HCT116 (cell line): ENCODE data around the gene METTL15. TPM values are rescaled to one million over a fixed set of nuclear protein-coding genes. Genes with fewer than 3 reads are reported as not detected.
"Not testable (repeated sequence)": the region's sequence is repeated elsewhere in the genome, so short reads cannot be mapped to it uniquely, and the experiment has no call there.

Source experiments
- ATAC-seq: fragments of 200-7000 bp; cut with Tn5 transposase; 2 replicates; pipeline ENCODE4 v1.9.1; 2020; ENCODE audit warnings: mild to moderate bottlenecking, moderate library complexity
- BruUV-seq: library from RNA; stranded (reverse); fragments of 400-500 nt; replicated peaks from 2 replicates; lab custom pipeline; 2021; lab: Mats Ljungman, UMichigan
- CTCF ChIA-PET: fragments of 300-600 bp; sonication (Branson Sonifier 250); formaldehyde crosslinking; loops from one replicate; lab custom pipeline; 2021; ENCODE audit warnings: antibody characterized with exemption; lab: Charles Lee
- POLR2A ChIA-PET: fragments of 300-600, 350-600 bp; sonication (Branson Sonifier 250); formaldehyde crosslinking; loops from one replicate; lab custom pipeline; 2021; ENCODE audit warnings: antibody characterized with exemption; lab: Charles Lee
- RAD21 ChIA-PET, 2 experiments: fragments of 300-600 bp; sonication (Branson Sonifier 250); formaldehyde crosslinking; loops; one replicate each; lab custom pipeline; 2023; ENCODE audit warnings: low total read pairs in 2 of 2; ENCODE audit not compliant: uncharacterized antibody in 2 of 2, unreplicated experiment in 2 of 2, low non-redundant PET in 1 of 2; lab: Charles Lee
- DNase-seq: peaks from one replicate; pipeline ENCODE4 v3.0.0-alpha.2; 2010; ENCODE audit warnings: low read depth, low spot score
- H2AFZ ChIP-seq: fragments of 200-600 bp; shearing (Covaris generic), sonication (generic); 2 replicates; pipeline ENCODE4 v1.6.1; 2017; ENCODE audit warnings: low read depth, mixed run types, mixed read lengths, antibody characterized with exemption, low read length; ENCODE audit not compliant: poor library complexity, severe bottlenecking
- H3K27ac ChIP-seq: 2 replicates; pipeline ENCODE4 v1.5.1; 2012; ENCODE audit warnings: low read depth, low read length
- H3K27me3 ChIP-seq: fragments of 200-600 bp; sonication (generic); 2 replicates; pipeline ENCODE4 v1.6.1; 2016; ENCODE audit warnings: mixed run types, low read length, mixed read lengths; ENCODE audit not compliant: insufficient read depth
- H3K36me3 ChIP-seq, 2 experiments: fragments of 200-500 bp in 1 of 2; fragments of 200-600 bp in 1 of 2; sonication (Bioruptor generic) in 1 of 2; sonication (generic) in 1 of 2; 2 replicates each; pipeline versions ENCODE4 v1.5.1 to v1.6.1; 2014 to 2016; ENCODE audit warnings: low read length in 2 of 2, inconsistent platforms in 1 of 2, mixed read lengths in 1 of 2, mixed run types in 1 of 2; ENCODE audit not compliant: insufficient read depth in 2 of 2, control insufficient read depth in 1 of 2
- H3K4me1 ChIP-seq, 2 experiments: fragments of 200-600 bp in 1 of 2; sonication (generic) in 1 of 2; 2 replicates each; pipeline versions ENCODE4 v1.5.1 to v1.6.1; 2012 to 2017; ENCODE audit warnings: low read length in 2 of 2, inconsistent platforms in 1 of 2, mild to moderate bottlenecking in 1 of 2, mixed read lengths in 1 of 2, mixed run types in 1 of 2, moderate library complexity in 1 of 2; ENCODE audit not compliant: insufficient read depth in 2 of 2, control insufficient read depth in 1 of 2
- H3K4me2 ChIP-seq: fragments of 200-600 bp; sonication (generic); 2 replicates; pipeline ENCODE4 v1.6.1; 2017; ENCODE audit warnings: mixed run types, low read length, mixed read lengths
- H3K4me3 ChIP-seq, 2 experiments: fragments of 200-600 bp in 1 of 2; sonication (generic) in 1 of 2; replicated peaks in 1 of 2; 2 replicates each; pipeline ENCODE4 v1.5.1; 2011 to 2016; ENCODE audit warnings: low read length in 2 of 2, control low read depth in 1 of 2, low read depth in 1 of 2, mild to moderate bottlenecking in 1 of 2, mixed read lengths in 1 of 2, mixed run types in 1 of 2
- H3K79me2 ChIP-seq: fragments of 200-600 bp; sonication (generic); 2 replicates; pipeline ENCODE4 v1.6.1; 2017; ENCODE audit warnings: mild to moderate bottlenecking, mixed run types, low read length, moderate library complexity, mixed read lengths; ENCODE audit not compliant: insufficient read depth
- H3K9ac ChIP-seq: fragments of 200-600 bp; sonication (generic); 2 replicates; pipeline ENCODE4 v1.6.1; 2016; ENCODE audit warnings: low read length, mixed read lengths
- H3K9me2 ChIP-seq: fragments of 200-600 bp; sonication (generic), shearing (Covaris generic); 2 replicates; pipeline ENCODE4 v1.6.1; 2017; ENCODE audit warnings: mixed run types, mild to moderate bottlenecking, moderate library complexity; ENCODE audit not compliant: insufficient read depth
- H3K9me3 ChIP-seq, 2 experiments: fragments of 200-500 bp in 1 of 2; fragments of 200-600 bp in 1 of 2; sonication (Bioruptor generic) in 1 of 2; sonication (generic) in 1 of 2; 2 replicates each; pipeline ENCODE4 v1.6.1; 2014 to 2017; ENCODE audit warnings: low read length in 2 of 2, mixed read lengths in 2 of 2, inconsistent platforms in 1 of 2, low read depth in 1 of 2, mild to moderate bottlenecking in 1 of 2, mixed run types in 1 of 2, moderate library complexity in 1 of 2; ENCODE audit not compliant: control insufficient read depth in 1 of 2, insufficient read depth in 1 of 2
- H4K20me1 ChIP-seq: fragments of 200-600 bp; sonication (generic), shearing (Covaris generic); 2 replicates; pipeline ENCODE4 v1.6.1; 2017; ENCODE audit warnings: mixed run types, mild to moderate bottlenecking, moderate library complexity; ENCODE audit not compliant: insufficient read depth
- CBX3 ChIP-seq: IDR thresholded peaks from 2 replicates; pipeline ENCODE4 v1.6.1; 2012; ENCODE audit warnings: low read depth
- CEBPB ChIP-seq: IDR thresholded peaks from 2 replicates; pipeline ENCODE4 v1.6.1; 2012; ENCODE audit warnings: low read depth
- CTCF ChIP-seq, 3 experiments: fragments of 200-600 bp in 1 of 3; sonication (generic) in 1 of 3; IDR thresholded peaks in 2 of 3; conservative IDR thresholded peaks in 1 of 3; 2 replicates each; pipeline ENCODE4 v1.5.1; 2012 to 2017; ENCODE audit warnings: low read depth in 2 of 3, low read length in 2 of 3, antibody characterized with exemption in 1 of 3, borderline replicate concordance in 1 of 3, control low read depth in 1 of 3, mild to moderate bottlenecking in 1 of 3, mixed read lengths in 1 of 3, mixed run types in 1 of 3, moderate library complexity in 1 of 3; ENCODE audit not compliant: insufficient read depth in 1 of 3
- EGR1 ChIP-seq: IDR thresholded peaks from 2 replicates; pipeline ENCODE4 v1.6.1; 2012; ENCODE audit warnings: low read depth
- ELF1 ChIP-seq: IDR thresholded peaks from 2 replicates; pipeline ENCODE4 v1.6.1; 2012; ENCODE audit warnings: low read depth, borderline replicate concordance
- EZH2 ChIP-seq: fragments of 200-600 bp; sonication (generic); IDR thresholded peaks from 2 replicates; pipeline ENCODE4 v1.6.1; 2017; ENCODE audit warnings: antibody characterized with exemption, mixed run types
- FOSL1 ChIP-seq: IDR thresholded peaks from 2 replicates; pipeline ENCODE4 v1.6.1; 2012; ENCODE audit warnings: low read depth
- JUND ChIP-seq: IDR thresholded peaks from 2 replicates; pipeline ENCODE4 v1.6.1; 2012
- MAX ChIP-seq: IDR thresholded peaks from 2 replicates; pipeline ENCODE4 v1.6.1; 2012
- POLR2A ChIP-seq: IDR thresholded peaks from 2 replicates; pipeline ENCODE4 v1.7.0; 2011; ENCODE audit warnings: borderline replicate concordance; ENCODE audit not compliant: insufficient read depth, insufficient read length; ENCODE audit errors: extremely low read depth
- RAD21 ChIP-seq: IDR thresholded peaks from 2 replicates; pipeline ENCODE4 v1.6.1; 2012; ENCODE audit warnings: low read depth, mild to moderate bottlenecking
- SIN3A ChIP-seq: IDR thresholded peaks from 2 replicates; pipeline ENCODE4 v1.6.1; 2012; ENCODE audit warnings: low read depth
- SRF ChIP-seq: IDR thresholded peaks from 2 replicates; pipeline ENCODE4 v1.6.1; 2012; ENCODE audit warnings: low read depth
- TCF7L2 ChIP-seq: IDR thresholded peaks from 2 replicates; pipeline ENCODE4 v1.7.0; 2011; ENCODE audit warnings: borderline replicate concordance, inconsistent platforms; ENCODE audit not compliant: insufficient read depth, insufficient read length; ENCODE audit errors: extremely low read depth
- YY1 ChIP-seq: IDR thresholded peaks from 2 replicates; pipeline ENCODE4 v1.6.1; 2011; ENCODE audit warnings: low read length, low read depth, moderate library complexity, mild to moderate bottlenecking; ENCODE audit not compliant: insufficient replicate concordance; ENCODE audit errors: extremely low read depth
- ZBTB33 ChIP-seq: IDR thresholded peaks from 2 replicates; pipeline ENCODE4 v1.6.1; 2011; ENCODE audit warnings: mild to moderate bottlenecking, low read length, moderate library complexity; ENCODE audit not compliant: insufficient replicate concordance; ENCODE audit errors: extremely low read depth
- ZNF274 ChIP-seq: fragments of 200-500 bp; sonication (Bioruptor generic); IDR thresholded peaks from 2 replicates; pipeline ENCODE4 v1.6.1; 2014; ENCODE audit warnings: mild to moderate bottlenecking, low read depth, low read length, inconsistent platforms
- intact Hi-C: fragments of 100-400 bp; cut with micrococcal nuclease; formaldehyde crosslinking; loops from 2 replicates; pipeline ENCODE4 v1.10.0; 2022
- total RNA-seq: library from RNA; stranded (reverse); gene quantifications from one replicate; pipeline ENCODE4 v1.2.1, GENCODE V29; 2021; ENCODE audit not compliant: unreplicated experiment
- TF ChIP-seq, protein P1 (sequence below): IDR thresholded peaks from 2 replicates; pipeline ENCODE4 v1.6.1; 2012

Gene METTL15
- total RNA-seq, 1 experiment from 2014 or later: 25.3 TPM

- H4K20me1 ChIP-seq, POLR2A ChIA-PET, BruUV-seq, ATAC-seq, H3K4me3 ChIP-seq, H3K36me3 ChIP-seq, H3K27me3 ChIP-seq, RAD21 ChIA-PET, H3K27ac ChIP-seq, H3K9ac ChIP-seq, H3K9me2 ChIP-seq, CTCF ChIA-PET, DNase-seq, H2AFZ ChIP-seq, H3K9me3 ChIP-seq: not testable (repeated sequence)
- intact Hi-C loops: loop anchor here (10.0 kb wide), 1 partner anchor 167 kb away; no protein-coding TSS in a partner anchor
- peaks cover 16 to 31% of the 10 kb centered on the region in 2 experiments for H3K4me1 ChIP-seq
- H3K4me2 ChIP-seq: peak overlapping the region; percentile 3; the same call in 1 of the 2 replicates
- H3K79me2 ChIP-seq: peaks cover 100% of the 10 kb centered on the region
These were observed 5.9 kb upstream of the METTL15 start for GRCh38 chr11:28102300-28102699.

DNA sequence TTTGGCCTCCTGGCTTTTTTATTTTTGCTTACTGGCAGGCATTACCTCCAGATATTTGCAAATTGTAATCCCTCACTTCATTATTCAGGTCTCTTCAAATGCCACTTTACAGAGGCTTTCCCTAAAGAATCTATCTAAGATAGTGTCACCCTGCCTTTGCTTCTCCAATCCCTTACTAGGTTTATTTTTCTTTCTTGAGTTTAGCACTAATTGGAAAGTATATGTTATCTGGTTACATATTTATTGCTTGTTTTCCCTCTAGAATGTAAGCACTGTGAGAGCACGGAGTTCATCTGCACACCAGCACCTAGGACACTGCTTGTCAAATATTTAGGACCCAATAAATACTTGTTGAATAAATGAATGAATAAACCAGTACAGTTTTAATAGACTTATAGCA is 3.8 kb upstream of the METTL15 start:
- no peak overlapping the region for H3K4me2 ChIP-seq
- H3K9me2 ChIP-seq: no peaks in the 10 kb centered on the region
- POLR2A ChIA-PET: no interaction called here
- H3K27me3 ChIP-seq: no peaks in the 10 kb centered on the region
- RAD21 ChIA-PET: no interaction called here
- H3K9me3 ChIP-seq: no peaks in the 10 kb centered on the region
- H3K4me1 ChIP-seq: peaks cover 20 to 33% of the 10 kb centered on the region in 2 experiments
- CTCF ChIA-PET: no interaction called here
- H3K36me3 ChIP-seq: no peaks in the 10 kb centered on the region
- BruUV-seq: no TSS peak
- ATAC-seq: no peak
- H3K27ac ChIP-seq: no peak overlapping the region
- DNase-seq: no peak
- peaks cover 96% of the 10 kb centered on the region for H3K79me2 ChIP-seq
- no peaks in the 10 kb centered on the region; the same call in 1 of the 2 replicates for H4K20me1 ChIP-seq
- H3K9ac ChIP-seq: no peak overlapping the region
- no peak overlapping the region for H3K4me3 ChIP-seq
- intact Hi-C loops: loop anchor here (10.0 kb wide), 1 partner anchor 170 kb away; no protein-coding TSS in a partner anchor
- no peak overlapping the region for H2AFZ ChIP-seq
- no peak for TF ChIP-seq JUND
- TF ChIP-seq CBX3: no peak
- no peak for TF ChIP-seq YY1
- no peak for TF ChIP-seq CEBPB
- TF ChIP-seq CTCF (IDR thresholded peaks at IDR 0.05 in 2 of 3, conservative IDR thresholded peaks at IDR 0.05 in 1 of 3; ENCODE audit: borderline replicate concordance in 1 of 3, insufficient read depth in 1 of 3, low read depth in 2 of 3, low read length in 2 of 3): no peak
- TF ChIP-seq SIN3A: no peak
- no peak for TF ChIP-seq ZNF274
- TF ChIP-seq ZBTB33: no peak
- no peak for TF ChIP-seq FOSL1
- TF ChIP-seq POLR2A: no peak
- TF ChIP-seq SRF: no peak
- no peak for TF ChIP-seq ELF1
- TF ChIP-seq EZH2: no peak
- no peak for TF ChIP-seq EGR1
- no peak for TF ChIP-seq MAX
- TF ChIP-seq, protein P1, sequence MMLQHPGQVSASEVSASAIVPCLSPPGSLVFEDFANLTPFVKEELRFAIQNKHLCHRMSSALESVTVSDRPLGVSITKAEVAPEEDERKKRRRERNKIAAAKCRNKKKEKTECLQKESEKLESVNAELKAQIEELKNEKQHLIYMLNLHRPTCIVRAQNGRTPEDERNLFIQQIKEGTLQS: no peak
- no peak for TF ChIP-seq TCF7L2
- no peak for TF ChIP-seq RAD21
